ENCODE results near the gene NCOR2. TPM values are rescaled to one million over a fixed set of nuclear protein-coding genes. Genes with fewer than 3 reads are reported as not detected.
A peak's percentile ranks its signal among the peaks of the same experiment; 100 is the strongest.

NCOR2 gene
- total and polyA plus RNA-seq, 9 donors = 18.2 to 376 (median 265) TPM

GRCh38 chr12:124570810-124571209, 3.4 kb upstream of the NCOR2 start:
- TF ChIP-seq POLR2A (IDR thresholded peaks at IDR 0.05) (no peak), CTCF (IDR thresholded peaks at IDR 0.05) (no peak), EP300 (IDR thresholded peaks at IDR 0.05) (no peak)
- H3K4me3 ChIP-seq = no peak overlapping the region
- H3K36me3 ChIP-seq = no peaks in the 10 kb centered on the region
- intact Hi-C loops (cut with DNase I) = loop anchor here in 1 of 4 donors (10.0 kb wide), 1 partner anchor 164 kb away; no protein-coding TSS in a partner anchor
- H3K27me3 ChIP-seq = no peaks in the 10 kb centered on the region
- H3K27ac ChIP-seq = no peak overlapping the region
- H3K4me1 ChIP-seq (ENCODE audit: insufficient read depth) = peaks cover 4% of the 10 kb centered on the region
- WGBS, 3 donors = 95 to 100% (median 100%) methylated on average over 1 of the region's 1 CpG
- DNase-seq = no peak
- no peaks in the 10 kb centered on the region for H3K9me3 ChIP-seq

- no peak overlapping the region for H3K4me3 ChIP-seq
- H3K27me3 ChIP-seq = no peaks in the 10 kb centered on the region
- DNase-seq = peak in 1 of 5 donors; percentile 44
- H3K27ac ChIP-seq = peak overlapping the region; percentile 22 to 83
- 71 to 81% (median 76%) methylated on average over 17 of the region's 17 CpGs for WGBS, 3 donors
- H3K9me3 ChIP-seq = no peaks in the 10 kb centered on the region
- no peak for TF ChIP-seq EP300 (IDR thresholded peaks at IDR 0.05)
- TF ChIP-seq POLR2A (IDR thresholded peaks at IDR 0.05) = no peak
- no peak for TF ChIP-seq CTCF (IDR thresholded peaks at IDR 0.05)
- no peaks in the 10 kb centered on the region for H3K36me3 ChIP-seq
- H3K4me1 ChIP-seq (ENCODE audit: insufficient read depth) = peaks cover 10% of the 10 kb centered on the region
- intact Hi-C loops (cut with DNase I) = loop anchor here (2.0 to 10.0 kb wide), 13 partner anchors 53 to 215 kb away; no protein-coding TSS in a partner anchor
Measured at GRCh38 chr12:124569375-124570148, 2.1 kb upstream of the NCOR2 start.

- TF ChIP-seq POLR2A (IDR thresholded peaks at IDR 0.05) (no peak), EP300 (IDR thresholded peaks at IDR 0.05) (peak; percentile 11)
Measured at GRCh38 chr12:124568431-124569374, 1.3 kb upstream of the NCOR2 start.

GRCh38 chr12:124567673-124568373, 411 bp upstream of the NCOR2 start:
- H3K4me1 ChIP-seq (ENCODE audit: insufficient read depth) = peaks cover 22% of the 10 kb centered on the region
- H3K27ac ChIP-seq = peak overlapping the region; percentile 73 to 83
- no peaks in the 10 kb centered on the region for H3K9me3 ChIP-seq

More at GRCh38 chr12:124568431-124569374, 1.3 kb upstream of the NCOR2 start:
- H3K4me1 ChIP-seq (ENCODE audit: insufficient read depth) = peaks cover 16% of the 10 kb centered on the region
- no peaks in the 10 kb centered on the region for H3K36me3 ChIP-seq
- no peaks in the 10 kb centered on the region for H3K9me3 ChIP-seq
- no peak overlapping the region for H3K4me3 ChIP-seq
- intact Hi-C loops (cut with DNase I) = loop anchor here (2.0 to 10.0 kb wide), 12 partner anchors 54 to 214 kb away; no protein-coding TSS in a partner anchor
- WGBS, 3 donors = 11 to 19% (median 17%) methylated on average over 28 of the region's 28 CpGs
- no peaks in the 10 kb centered on the region for H3K27me3 ChIP-seq
- peak overlapping the region; percentile 73 to 83 for H3K27ac ChIP-seq
- DNase-seq = peak; percentile 82 to 85 (median 84)

More at GRCh38 chr12:124567673-124568373, 411 bp upstream of the NCOR2 start:
- TF ChIP-seq EP300 (IDR thresholded peaks at IDR 0.05) (no peak), CTCF (IDR thresholded peaks at IDR 0.05) (peak in 1 of 3 donors; percentile 12)
- Histone ChIP-seq H3K36me3 (no peaks in the 10 kb centered on the region), H3K4me3 (peak overlapping the region; percentile 36), H3K27me3 (no peaks in the 10 kb centered on the region)
- intact Hi-C loops (cut with DNase I) = loop anchor here (2.0 to 10.0 kb wide), 14 partner anchors 51 to 213 kb away; no protein-coding TSS in a partner anchor
- 1 to 3% (median 3%) methylated on average over 40 to 49 of the region's 50 CpGs for WGBS, 3 donors
- peak; percentile 95 to 98 (median 97) for DNase-seq

Measured in ovary (tissue), 9 donors.